WERI-Rb-1 (cell line): Measurements from ENCODE around the gene ADCY10.

Experiments
- DNase-seq: peaks from one replicate; pipeline ENCODE4 v3.0.0-alpha.2; 2020
- H3K27ac ChIP-seq: fragments of 250-450 bp; sonication (Bioruptor Pico); 2 replicates; pipeline ENCODE4 v1.5.1; 2020; ENCODE audit warnings: mild to moderate bottlenecking, moderate library complexity
- H3K27me3 ChIP-seq: fragments of 250-450 bp; sonication (Bioruptor Pico); 2 replicates; pipeline ENCODE4 v1.5.1; 2021; ENCODE audit warnings: mild to moderate bottlenecking, low read depth, moderate library complexity; ENCODE audit not compliant: insufficient read depth, severe bottlenecking
- H3K36me3 ChIP-seq: fragments of 250-450 bp; sonication (Bioruptor Pico); 2 replicates; pipeline ENCODE4 v1.5.1; 2020; ENCODE audit warnings: mild to moderate bottlenecking, moderate library complexity
- H3K4me3 ChIP-seq: 2 replicates; pipeline ENCODE4 v1.5.1; 2011; ENCODE audit warnings: low read depth, mild to moderate bottlenecking, control low read depth, low read length
- H3K9me3 ChIP-seq: fragments of 250-450 bp; sonication (Bioruptor Pico); 2 replicates; pipeline ENCODE4 v1.5.1; 2021; ENCODE audit warnings: mild to moderate bottlenecking, moderate library complexity; ENCODE audit not compliant: severe bottlenecking
- TF ChIP-seq, protein P1 (sequence below): IDR thresholded peaks from 2 replicates; pipeline ENCODE4 v1.5.1; 2011; ENCODE audit warnings: low read depth, mild to moderate bottlenecking, control low read depth, inconsistent platforms, low read length

The ADCY10 gene, protein sequence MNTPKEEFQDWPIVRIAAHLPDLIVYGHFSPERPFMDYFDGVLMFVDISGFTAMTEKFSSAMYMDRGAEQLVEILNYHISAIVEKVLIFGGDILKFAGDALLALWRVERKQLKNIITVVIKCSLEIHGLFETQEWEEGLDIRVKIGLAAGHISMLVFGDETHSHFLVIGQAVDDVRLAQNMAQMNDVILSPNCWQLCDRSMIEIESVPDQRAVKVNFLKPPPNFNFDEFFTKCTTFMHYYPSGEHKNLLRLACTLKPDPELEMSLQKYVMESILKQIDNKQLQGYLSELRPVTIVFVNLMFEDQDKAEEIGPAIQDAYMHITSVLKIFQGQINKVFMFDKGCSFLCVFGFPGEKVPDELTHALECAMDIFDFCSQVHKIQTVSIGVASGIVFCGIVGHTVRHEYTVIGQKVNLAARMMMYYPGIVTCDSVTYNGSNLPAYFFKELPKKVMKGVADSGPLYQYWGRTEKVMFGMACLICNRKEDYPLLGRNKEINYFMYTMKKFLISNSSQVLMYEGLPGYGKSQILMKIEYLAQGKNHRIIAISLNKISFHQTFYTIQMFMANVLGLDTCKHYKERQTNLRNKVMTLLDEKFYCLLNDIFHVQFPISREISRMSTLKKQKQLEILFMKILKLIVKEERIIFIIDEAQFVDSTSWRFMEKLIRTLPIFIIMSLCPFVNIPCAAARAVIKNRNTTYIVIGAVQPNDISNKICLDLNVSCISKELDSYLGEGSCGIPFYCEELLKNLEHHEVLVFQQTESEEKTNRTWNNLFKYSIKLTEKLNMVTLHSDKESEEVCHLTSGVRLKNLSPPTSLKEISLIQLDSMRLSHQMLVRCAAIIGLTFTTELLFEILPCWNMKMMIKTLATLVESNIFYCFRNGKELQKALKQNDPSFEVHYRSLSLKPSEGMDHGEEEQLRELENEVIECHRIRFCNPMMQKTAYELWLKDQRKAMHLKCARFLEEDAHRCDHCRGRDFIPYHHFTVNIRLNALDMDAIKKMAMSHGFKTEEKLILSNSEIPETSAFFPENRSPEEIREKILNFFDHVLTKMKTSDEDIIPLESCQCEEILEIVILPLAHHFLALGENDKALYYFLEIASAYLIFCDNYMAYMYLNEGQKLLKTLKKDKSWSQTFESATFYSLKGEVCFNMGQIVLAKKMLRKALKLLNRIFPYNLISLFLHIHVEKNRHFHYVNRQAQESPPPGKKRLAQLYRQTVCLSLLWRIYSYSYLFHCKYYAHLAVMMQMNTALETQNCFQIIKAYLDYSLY (N-terminal part only)

DNA sequence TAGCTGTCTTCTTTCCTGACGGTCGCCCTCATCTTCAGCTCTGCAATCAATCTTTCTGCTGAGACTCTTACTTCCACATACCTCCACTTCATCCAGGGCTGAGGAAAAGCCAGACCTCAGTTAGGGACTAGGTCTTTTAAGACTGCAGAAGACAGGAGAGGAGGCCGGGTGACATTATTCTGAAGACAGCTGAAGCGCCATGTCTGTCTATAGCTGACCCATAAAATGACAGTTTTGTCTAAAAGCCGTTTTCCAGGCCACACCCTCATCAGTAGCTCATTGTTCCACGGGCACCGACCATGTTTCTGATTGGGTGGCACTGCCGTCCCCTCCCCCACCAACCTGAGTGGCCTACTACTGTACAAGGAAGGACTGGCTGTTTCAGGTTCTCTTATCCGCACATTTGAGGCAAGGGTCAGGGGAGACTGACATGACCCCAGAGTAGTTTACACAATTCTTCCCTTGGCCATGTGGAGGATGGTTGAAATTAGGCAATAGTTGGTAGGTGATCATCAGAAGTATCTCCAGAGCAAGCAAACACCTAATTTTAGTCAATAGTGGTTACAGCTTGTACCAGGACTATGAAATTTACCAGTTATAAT, at the start of gene ADCY10:
ADCY10 (minus strand) TSS at position 240 of the 602 bp plus-strand sequence. CDS start 8,994 bp downstream, outside the sequence.
- TF ChIP-seq, protein P1, sequence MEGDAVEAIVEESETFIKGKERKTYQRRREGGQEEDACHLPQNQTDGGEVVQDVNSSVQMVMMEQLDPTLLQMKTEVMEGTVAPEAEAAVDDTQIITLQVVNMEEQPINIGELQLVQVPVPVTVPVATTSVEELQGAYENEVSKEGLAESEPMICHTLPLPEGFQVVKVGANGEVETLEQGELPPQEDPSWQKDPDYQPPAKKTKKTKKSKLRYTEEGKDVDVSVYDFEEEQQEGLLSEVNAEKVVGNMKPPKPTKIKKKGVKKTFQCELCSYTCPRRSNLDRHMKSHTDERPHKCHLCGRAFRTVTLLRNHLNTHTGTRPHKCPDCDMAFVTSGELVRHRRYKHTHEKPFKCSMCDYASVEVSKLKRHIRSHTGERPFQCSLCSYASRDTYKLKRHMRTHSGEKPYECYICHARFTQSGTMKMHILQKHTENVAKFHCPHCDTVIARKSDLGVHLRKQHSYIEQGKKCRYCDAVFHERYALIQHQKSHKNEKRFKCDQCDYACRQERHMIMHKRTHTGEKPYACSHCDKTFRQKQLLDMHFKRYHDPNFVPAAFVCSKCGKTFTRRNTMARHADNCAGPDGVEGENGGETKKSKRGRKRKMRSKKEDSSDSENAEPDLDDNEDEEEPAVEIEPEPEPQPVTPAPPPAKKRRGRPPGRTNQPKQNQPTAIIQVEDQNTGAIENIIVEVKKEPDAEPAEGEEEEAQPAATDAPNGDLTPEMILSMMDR, result no peak
- H3K27me3 ChIP-seq, result no peaks in the 10 kb centered on the region
- H3K27ac ChIP-seq, result no peak within 1 kb of the TSS
- H3K9me3 ChIP-seq, result no peaks in the 10 kb centered on the region
- DNase-seq, result no peak
- H3K36me3 ChIP-seq, result no peaks in the 10 kb centered on the region
- H3K4me3 ChIP-seq, result no peak within 1 kb of the TSS

GRCh38 chr1:167957710-167958109, 43.8 kb upstream of the ADCY10 start:
- no peaks in the 10 kb centered on the region for H3K36me3 ChIP-seq

GRCh38 chr1:167955915-167956314, 42.0 kb upstream of the ADCY10 start:
- Histone ChIP-seq H3K27ac (no peak overlapping the region), H3K36me3 (no peaks in the 10 kb centered on the region), H3K9me3 (no peaks in the 10 kb centered on the region), H3K4me3 (no peak overlapping the region), H3K27me3 (no peaks in the 10 kb centered on the region)
- TF ChIP-seq, protein P1, result no peak
- no peak for DNase-seq

More at GRCh38 chr1:167957710-167958109, 43.8 kb upstream of the ADCY10 start:
- Histone ChIP-seq H3K9me3 (no peaks in the 10 kb centered on the region), H3K4me3 (no peak overlapping the region), H3K27me3 (no peaks in the 10 kb centered on the region), H3K27ac (no peak overlapping the region)
- TF ChIP-seq, protein P1, result no peak
- DNase-seq, result no peak

DNA sequence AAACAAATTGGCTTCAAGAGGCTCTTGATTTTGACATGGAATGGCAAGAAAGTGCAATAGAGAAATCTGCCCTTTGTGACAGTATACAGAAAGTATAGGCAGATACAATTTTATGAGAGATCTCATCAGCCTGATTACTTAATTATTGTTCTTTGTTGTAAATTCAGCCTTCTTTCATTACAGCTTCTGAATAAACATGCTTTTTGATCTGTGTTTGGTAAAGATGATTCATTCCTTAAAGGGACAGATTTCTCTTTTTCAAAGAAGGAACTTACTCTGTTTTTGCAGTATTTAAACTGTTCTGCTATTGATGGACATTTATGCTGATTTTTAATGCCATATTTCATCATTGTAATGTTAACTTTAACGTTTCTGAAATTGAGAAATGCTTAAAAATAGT, 36.6 kb upstream of the ADCY10 start:
- Histone ChIP-seq H3K4me3 (no peak overlapping the region), H3K27me3 (no peaks in the 10 kb centered on the region), H3K27ac (no peak overlapping the region), H3K9me3 (no peaks in the 10 kb centered on the region), H3K36me3 (no peaks in the 10 kb centered on the region)
- TF ChIP-seq, protein P1, result no peak
- no peak for DNase-seq

DNA sequence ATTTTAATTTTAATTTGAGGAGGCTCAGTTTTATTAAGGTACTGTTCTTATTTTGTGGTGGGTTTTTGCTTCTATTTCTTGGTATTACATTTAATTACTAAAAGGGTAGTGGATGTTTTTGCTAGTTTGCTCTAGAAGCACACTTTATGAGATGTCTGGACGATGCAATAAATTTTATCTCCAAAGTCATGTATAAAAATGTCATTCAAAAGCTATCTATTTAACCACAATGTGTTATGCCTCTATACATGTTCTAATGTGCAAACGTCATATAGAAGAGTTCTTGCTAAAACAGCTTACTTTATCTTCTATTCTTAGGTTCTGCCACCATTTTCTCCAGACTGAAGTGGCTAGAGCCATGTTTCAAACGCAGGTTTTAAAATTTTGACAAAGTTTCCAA, 35.9 kb upstream of the ADCY10 start:
- Histone ChIP-seq H3K4me3 (no peak overlapping the region), H3K9me3 (no peaks in the 10 kb centered on the region), H3K36me3 (no peaks in the 10 kb centered on the region), H3K27me3 (no peaks in the 10 kb centered on the region), H3K27ac (no peak overlapping the region)
- DNase-seq, result no peak
- TF ChIP-seq, protein P1, result no peak
